NCI-H1092 (cell line): ENCODE data around the gene CACNG4.

Experiments
- DNase-seq: peaks from one replicate; lab custom pipeline; 2025; lab: John Stamatoyannopoulos, UW

Gene CACNG4

DNA sequence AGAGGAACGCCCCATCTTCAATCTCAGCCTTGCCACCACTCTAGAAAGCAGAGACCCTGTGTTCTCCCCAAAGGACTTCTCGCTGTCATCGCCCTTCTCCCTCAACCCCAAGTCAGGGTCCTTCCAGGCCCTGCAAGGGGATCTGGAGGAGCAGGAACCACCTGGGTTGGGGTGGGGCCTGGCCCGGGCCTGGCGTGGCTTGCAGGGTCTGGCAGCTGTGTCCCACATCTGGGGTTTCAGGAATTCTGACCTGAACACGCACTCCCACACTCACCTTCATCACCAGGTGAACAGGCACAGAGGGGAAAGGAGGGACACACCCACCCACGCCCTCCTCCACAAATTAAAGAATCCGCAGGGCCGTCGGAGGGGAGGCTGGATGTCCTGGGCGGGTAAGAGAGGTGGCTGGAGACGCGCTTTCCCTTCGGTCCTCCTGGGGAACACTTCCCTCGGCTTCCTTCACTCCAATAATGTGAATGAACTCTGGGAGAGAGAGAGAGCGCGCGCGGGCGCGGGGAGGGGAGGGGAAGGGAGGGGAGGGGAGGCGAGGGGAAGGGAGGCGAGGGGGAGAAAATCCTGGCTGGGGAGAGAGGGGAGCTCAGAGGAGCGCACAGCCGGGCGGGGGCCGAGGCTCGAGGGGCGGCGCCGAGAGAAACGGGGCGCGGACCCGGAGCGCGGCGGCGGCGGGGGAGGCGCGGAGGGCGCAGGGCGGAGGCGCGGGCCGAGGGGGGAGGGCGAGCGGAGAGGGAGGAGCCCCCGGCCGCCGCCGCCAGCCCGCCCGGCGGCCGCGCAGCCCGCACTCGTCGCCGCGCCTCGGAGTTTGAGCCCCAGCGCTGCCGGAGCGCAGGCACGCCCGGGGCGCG is at the start of gene CACNG4:
Gene CACNG4, plus strand, starts transcription at position 799 of the 863 bp plus-strand sequence. CDS start 205 bp downstream, outside the sequence.
- peak; percentile 37 for DNase-seq

DNA sequence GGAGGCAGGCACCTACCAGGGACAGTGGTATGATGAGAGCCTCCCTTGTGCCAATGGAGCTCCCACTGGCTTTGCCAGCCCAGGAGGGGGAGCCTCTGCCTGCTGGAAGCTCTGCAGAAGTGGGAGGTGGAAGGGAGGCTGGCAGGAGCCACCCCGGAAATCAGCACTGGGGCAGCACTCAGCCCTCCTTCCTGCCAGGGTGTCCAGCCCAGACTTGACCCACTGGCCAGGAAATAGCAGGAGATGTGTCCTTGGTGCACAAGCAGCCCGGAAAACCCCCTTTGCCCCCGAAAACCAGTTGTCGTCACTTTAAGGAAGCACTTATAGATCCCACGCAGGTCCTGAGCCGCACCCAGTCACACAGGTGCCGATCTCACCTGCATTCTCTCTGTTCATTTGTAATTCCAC is 49.3 kb upstream of the CACNG4 start:
- peak; percentile 37 for DNase-seq

DNA sequence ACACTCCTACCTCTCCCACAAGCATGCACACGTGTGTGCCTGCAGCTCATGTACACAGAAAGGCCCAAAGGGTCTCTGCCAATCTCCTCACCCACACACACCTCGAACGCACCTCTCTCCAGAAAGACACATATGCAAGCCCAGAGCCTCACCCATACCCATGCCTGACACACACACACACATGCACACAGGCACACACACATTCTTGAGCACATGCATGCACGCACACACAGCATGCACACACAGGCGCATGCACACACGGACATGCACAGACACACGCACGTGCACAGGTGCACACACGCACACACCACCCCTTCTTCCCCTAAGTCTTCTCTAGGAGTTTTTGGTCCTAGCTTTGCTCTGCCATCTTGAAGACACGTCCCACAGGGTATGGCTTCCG is 48.7 kb upstream of the CACNG4 start:
- DNase-seq, result no peak

DNA sequence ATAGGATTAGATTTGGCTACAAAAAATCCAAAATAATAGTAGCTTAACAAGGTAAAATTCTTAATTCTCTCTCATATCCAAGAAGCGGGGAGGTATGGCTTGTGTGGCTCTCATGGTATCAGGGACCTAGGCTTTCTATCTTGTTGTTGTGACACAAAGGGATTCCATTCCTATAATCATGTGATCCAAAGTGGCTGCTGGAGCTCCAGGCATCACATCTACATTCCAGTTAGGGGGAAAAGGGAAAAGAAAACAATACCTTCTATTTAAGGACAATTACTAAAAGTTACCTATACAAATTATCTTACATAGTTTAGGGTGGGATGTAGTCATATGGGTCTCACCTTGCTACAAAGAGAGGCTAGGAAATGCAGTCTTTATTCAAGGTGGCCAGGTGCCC is 47.6 kb upstream of the CACNG4 start:
- DNase-seq, result no peak

DNA sequence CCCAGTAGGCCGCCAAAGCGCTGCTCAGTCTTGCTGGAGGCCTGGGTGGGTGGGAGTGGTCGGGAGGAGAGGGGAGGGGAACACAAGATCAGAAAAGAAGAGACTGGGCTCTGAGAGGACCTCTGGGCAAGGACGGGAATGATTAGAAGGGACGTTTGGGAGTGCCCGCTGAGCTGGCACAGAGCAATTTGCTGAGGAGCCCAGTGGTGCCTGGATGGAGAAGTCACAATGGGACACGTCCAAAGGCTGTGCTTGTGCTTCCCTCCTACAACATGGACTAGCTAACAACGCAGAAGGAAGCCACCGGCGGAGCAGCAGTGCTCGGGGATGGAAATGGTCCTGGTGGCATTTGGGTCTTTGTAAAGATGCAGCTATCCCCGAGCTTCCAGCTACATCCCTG is 45.6 kb upstream of the CACNG4 start:
- no peak for DNase-seq

DNA sequence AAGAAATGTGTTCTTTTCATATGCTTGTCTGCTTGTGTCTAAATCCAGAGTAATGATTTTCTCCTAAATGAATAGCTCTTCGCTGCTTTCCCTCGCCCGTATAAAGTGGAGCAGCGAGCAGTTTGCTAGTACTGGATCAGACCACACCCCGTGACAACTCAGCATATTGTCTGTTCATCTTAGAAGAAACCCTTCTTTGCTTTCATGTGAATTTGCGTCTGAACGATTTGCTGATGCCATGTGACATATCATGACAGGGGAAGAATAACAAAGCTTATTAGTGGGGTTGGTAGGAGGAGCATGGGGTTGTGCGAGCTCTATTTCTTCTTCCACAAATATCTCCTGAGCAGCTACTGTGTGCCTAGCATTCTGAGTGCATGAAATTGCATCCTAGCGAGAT is 44.1 kb upstream of the CACNG4 start:
- DNase-seq, result no peak

DNA sequence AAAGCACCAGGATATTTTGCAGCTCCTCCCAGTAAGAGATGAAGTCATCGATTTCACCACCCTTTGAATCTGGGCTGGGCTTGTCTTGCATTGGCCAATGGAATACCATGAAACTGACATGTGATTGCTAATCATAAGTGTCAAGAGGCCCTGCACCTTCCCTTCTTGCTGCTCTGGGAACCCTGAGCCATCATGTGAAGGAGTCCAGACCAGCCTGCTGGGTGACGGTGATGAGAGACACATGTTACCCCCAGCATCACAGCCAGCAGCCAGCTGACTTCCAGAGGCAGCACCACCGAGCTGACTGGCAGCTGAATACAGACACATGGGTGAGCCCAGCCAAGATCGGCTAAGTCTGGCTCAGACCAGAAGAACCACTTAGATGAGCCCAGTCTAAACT is 43.6 kb upstream of the CACNG4 start:
- no peak for DNase-seq

DNA sequence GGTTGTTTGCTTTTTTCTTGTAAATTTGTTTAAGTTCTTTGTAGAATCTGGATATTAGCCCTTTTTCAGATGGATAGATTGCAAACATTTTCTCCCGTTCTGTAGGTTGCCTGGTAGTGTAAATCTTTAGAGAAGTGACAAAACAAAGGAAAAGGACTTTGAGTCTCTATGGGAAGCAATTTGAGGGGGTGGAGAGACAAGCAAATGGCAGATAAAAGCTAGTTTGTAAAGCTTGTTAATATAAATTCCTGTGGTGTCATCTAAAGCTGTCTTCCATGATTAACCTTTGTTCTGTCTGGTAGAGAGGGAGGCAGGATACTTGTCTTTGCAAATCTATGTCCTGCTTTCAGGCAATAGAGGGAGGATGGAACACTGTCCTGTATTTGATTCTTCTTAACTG is 40.6 kb upstream of the CACNG4 start:
- no peak for DNase-seq

DNA sequence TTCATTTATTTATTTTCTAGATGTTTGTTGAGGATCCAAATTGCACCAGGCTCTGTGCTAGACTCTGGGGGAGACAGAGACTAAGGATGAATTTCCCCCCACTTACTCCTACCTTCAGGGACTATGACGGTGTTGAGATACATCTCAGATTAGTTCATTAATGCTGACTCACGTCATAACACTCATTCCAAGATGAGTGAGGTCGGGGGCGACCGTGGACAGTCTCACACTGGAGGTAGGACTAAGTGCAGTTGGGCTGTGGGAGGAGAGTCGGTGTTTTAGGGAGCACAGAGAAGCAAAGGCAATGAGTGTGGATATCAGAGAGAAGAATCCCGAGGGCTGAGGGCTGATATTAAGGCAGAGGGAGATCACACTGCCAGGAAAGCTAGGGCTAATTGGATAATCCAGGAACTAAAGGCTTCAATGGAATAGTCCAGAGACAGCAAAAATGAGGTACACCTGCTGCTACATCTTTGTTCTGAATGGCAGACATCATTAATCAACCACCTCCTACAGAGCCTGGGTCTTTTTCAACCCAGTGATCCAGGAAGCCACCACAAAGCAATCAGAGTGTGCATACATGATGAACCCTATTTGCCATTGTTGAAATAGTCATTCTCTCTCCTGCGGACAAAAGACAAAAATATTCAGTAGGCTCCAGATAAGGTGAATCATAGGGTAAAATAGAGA is 38.6 kb upstream of the CACNG4 start:
- DNase-seq, result no peak

DNA sequence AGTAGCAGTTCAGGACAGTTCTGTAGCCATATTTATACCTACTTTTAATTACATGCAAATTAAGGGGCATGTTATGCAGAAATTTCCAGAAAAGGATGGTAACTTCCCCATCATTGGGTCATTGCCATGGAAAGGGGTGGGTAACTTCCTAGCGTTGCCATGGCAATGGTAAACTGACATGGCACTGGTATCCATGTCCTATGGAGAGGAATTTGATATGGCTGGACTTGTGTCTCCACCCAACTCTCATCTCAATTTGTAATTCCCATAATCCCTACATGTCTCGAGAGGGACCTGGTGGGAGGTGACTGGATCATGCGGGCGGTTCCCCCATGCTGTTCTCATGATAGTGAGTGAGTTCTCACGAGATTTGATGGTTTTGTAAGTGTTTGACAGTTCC is 35.6 kb upstream of the CACNG4 start:
- no peak for DNase-seq

DNA sequence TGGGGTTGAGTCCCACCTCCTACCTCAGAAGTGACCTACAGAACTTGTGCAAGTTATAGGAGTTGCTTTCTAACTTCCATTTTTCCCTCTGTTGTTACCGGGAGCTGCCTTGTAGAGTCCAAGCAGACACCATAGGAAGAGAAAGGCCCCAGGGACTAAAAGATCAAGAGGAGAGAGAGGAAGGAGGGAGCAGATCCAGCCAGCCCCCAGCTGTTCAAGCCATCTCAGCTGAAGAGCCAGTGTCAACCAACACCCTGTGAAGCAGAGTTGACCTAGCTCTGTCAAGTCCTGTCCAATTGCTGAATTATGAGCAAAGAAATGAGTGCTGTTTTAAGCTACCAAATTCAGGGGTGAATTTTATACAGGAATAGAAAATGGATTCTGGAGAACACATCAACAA is 34.9 kb upstream of the CACNG4 start:
- no peak for DNase-seq

DNA sequence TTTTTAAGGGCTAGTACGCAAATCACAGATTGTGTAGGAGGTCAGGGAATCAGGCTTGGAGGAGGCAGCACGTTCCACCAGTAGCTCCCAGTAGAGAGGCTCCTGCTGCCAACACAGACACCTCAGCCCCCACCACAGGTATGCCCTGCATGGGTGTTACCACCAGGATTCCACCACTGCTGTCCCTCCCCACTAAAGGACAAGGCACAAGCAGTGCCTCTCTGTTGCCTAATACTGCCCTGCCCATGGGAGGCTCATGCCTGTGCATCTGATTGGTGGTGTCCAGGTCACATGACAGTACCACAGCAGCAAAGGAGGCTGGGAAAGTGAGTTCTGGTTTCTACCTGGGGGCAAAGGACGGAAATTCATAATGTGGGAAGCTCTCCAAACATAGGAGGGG is 33.6 kb upstream of the CACNG4 start:
- DNase-seq, result no peak

DNA sequence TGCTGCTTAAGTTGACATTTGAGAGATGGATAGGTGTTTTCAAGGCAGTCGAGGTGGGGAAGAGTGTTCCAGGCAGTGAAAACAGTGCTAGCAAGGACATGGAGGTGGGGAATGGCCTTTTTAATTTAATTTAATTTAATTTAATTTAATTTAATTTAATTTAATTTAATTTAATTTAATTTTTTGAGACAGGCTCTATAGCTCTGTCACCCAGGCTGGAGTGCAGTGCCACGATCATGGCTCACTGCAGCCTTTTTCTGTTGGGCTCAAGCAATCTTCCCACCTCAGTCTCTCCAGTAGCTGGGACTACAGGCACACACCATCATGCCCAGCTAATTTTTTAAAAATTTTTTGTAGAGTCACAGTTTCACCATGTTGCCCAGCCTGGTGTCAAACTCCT is 32.2 kb upstream of the CACNG4 start:
- DNase-seq, result no peak

DNA sequence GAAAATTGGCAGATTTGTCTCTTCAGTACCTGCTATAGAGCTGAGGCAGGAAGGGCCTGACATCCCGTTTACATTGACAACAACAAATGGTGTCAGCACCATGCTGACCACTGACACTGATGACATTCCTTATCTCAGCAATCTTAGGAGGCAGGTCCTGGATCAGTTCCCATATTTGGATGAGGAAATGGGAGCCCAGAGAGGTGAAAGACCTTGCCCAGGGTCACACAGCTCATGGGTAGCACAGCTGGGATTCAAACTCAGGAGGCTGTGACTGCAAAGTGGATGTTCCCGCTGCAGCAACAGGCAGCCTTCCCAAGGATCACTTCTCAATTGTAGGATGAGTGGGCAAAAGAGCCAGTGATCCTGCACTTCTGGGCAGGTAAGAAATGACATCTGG is 30.5 kb upstream of the CACNG4 start:
- no peak for DNase-seq

DNA sequence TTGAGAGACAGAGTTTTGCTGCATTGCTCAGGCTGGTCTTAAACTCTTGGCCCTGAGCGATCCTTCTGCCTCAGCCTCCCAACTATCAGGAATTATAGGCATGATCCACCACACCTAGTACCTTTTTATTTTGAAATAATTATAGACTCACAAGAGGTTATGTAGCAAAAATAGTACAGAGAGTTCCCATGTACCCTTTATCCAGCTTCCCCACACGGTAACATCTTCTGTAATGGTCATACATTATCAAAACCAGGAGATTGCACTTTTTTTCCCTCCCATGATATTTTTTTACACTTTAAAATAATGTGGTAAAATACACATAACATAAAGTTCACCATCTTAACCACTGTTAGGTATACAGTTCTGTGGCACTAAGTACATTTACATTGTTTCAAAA is 28.8 kb upstream of the CACNG4 start:
- no peak for DNase-seq

DNA sequence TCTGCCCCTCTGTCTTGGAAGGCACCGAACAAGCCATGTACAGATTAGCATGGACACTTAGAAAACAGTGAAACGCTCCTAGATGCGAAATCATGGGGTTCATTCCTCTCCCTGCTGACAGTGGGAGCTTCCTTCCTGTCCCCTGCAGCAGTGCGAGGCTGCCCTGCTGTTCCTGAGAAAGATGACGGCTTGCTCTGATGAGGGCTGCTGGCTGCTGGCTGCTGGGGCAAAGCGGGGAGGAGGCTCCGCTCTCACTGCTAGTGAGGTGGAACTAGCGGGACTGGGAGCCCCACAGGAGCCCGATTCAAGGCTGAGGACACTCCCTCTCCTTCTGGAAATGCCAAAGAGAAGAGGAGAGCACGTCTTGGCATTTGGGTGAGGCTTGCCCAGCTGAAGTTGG is 25.9 kb upstream of the CACNG4 start:
- no peak for DNase-seq

DNA sequence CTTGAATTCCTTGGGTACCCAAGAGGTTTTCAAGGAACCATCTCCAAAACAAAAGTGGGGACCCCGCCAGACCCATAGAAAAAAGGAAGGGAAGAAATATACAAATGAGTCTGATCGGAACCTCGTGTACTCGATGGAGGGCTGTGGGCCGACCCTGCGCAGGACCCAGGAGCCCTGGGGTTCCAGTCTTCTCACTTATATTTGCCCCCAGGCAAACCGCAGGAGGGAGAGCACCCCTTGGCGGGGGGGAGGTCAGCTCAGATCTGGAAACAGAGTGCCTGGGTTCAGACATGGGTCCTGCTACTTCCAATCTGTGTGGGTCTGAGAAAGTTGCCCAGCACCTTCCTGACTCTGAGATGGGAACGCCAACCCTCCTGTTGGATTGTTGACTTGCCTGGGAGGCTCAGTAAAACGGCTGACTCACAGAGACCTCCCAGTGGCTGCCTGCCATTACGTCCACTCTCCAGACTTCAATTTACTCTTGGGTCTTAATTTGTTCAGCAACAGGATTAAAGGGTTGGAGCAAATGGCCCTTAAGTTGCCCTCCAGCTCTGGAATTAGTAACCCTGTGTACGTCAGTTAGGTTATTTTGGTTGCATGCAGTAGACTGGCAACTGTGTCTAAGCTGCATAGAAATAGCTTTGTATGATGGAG is 24.9 kb upstream of the CACNG4 start:
- DNase-seq, result no peak

DNA sequence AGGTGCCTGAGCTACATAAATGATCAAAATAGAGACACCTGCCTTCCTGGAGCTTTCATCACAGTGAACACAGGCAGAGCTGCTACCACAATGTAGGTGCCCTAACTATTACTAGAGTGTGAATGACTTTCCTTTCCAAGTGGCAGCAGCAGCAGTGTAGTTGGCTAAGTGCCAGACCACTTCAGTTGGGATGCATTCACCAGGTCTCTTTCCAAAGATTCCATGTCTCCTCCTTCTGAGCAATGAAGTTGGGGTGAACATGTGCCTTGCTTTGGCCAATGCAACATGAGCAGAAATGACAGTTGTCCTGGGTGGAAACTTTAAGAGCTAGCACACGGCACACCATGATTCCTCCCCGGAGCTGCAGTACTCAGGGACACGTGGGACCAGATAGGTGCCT is 23.3 kb upstream of the CACNG4 start:
- DNase-seq, result no peak

DNA sequence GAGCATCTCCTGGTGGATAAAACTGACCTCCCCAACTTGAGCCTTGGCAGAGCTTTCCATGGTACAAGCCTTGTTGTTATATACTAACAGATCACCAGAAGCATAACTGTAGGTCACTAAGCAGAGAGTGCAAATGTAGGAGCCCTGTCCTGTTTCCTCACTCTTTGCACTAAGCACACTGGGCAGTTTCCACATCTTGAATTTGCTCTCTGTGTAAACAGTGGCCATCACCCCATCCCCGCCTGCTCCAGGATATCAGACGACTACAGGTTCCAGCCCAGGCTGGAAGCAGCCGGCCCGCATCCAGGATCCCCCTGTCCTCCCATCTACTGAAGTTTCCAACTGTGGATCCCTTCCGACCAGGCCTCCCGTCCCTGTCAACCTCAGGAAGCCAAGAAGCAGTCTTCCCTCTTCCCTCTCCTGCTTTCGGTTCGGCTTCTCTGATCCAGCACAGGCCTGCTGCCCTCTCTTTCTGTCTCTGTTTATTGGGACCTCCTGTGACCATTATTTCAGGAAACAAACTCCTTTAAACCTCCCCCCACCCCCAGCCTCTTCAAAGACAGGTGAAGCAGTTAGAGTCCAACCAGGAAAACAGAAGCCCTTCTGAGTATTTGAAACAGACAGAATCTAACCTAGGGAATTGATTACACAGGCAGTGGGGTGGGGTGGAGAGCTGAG is 22.6 kb upstream of the CACNG4 start:
- no peak for DNase-seq

DNA sequence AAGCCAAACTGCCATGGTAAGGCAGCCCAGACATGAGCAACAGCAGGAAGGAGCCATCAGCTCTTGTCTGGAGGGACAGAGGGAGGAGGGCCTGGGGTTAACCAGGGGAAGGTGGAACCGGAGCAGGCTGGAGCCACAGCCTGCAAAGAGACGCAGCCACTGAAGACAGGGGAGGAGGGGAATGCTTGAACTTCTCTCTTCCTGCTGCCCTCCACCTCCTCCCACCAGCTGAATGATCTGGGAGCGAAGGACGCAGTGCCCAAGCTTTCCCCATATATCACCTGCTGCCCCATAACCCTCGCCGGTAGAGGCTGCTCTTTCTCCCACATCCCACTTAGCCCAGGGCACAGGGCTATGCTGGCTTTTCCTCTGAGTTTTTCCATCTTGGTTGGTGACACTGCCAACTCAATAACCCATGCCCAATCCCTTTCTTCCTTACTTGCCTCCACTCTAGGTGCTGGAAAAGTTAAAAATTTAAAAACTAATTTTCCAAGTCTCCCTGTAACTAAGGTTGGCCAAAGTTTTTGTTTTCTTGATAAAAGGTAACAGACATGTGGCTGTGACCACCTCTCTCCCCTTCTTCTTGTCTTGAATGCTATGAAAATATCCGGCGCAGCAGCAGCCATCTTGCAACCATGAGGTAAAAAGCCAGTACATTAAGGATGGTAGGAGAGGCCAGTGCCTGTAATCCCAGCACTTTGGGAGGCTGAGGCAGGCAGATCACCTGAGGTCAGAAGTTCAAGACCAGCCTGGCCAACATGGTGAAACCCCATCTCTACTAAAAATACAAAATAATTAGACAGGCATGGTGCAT is 21.8 kb upstream of the CACNG4 start:
- DNase-seq, result no peak

DNA sequence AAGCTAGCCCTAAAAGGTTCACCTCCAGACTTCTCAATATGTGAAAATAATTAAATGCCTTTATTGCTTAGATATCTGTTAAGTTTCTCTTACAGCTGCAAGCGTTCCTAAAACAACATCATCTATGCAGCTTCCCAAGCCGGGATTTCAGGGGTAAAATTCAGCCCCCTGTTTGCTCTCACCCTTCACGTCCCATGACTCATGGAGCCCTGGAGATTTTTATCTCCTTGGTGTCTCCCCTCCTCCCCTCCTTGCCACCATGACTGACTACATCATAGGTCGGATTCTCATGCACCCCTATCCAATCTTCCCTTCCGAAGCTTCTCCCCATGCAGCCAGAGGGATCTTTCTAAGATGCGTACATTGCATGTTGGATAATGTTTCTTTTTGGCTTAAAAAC is 21.0 kb upstream of the CACNG4 start:
- no peak for DNase-seq
